ENCODE results near the gene CACNA1B. TPM values are rescaled to one million over a fixed set of nuclear protein-coding genes. Genes with fewer than 3 reads are reported as not detected.

The CACNA1B gene
- total RNA-seq, 1 donor from 2014 or later, result not detected

DNA sequence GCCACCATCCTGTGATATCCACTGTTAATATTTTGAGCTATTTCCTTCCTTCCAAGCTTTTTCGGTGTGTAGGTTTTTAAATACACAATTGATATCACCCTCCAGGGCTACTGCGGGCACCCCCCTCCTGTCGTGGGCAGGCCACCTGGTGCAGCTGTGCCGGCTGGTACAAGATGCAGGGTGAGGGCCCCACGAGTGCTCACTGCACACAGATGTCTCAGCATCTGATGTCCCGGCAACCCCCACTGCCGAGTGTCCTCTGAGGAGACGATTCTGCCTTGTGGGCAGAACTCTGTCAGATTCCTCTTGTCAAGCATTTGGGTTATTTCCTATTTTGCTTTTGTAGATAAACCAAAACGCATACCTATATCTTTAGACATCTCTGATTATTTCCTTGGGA lies 25.1 kb downstream of the CACNA1B start:
- Histone ChIP-seq H3K4me3 (ENCODE audit: low read depth, low read length) (no peak overlapping the region), H3K27me3 (ENCODE audit: control insufficient read depth, insufficient read depth, low read length) (no peaks in the 10 kb centered on the region), H3K36me3 (ENCODE audit: control insufficient read depth, insufficient read depth, low read length) (no peaks in the 10 kb centered on the region)
- no peak for DNase-seq (ENCODE audit: low read depth)
- TF ChIP-seq, protein P1, sequence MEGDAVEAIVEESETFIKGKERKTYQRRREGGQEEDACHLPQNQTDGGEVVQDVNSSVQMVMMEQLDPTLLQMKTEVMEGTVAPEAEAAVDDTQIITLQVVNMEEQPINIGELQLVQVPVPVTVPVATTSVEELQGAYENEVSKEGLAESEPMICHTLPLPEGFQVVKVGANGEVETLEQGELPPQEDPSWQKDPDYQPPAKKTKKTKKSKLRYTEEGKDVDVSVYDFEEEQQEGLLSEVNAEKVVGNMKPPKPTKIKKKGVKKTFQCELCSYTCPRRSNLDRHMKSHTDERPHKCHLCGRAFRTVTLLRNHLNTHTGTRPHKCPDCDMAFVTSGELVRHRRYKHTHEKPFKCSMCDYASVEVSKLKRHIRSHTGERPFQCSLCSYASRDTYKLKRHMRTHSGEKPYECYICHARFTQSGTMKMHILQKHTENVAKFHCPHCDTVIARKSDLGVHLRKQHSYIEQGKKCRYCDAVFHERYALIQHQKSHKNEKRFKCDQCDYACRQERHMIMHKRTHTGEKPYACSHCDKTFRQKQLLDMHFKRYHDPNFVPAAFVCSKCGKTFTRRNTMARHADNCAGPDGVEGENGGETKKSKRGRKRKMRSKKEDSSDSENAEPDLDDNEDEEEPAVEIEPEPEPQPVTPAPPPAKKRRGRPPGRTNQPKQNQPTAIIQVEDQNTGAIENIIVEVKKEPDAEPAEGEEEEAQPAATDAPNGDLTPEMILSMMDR (IDR thresholded peaks at IDR 0.05; ENCODE audit: insufficient read depth, low read length, severe bottlenecking), result no peak
- FAIRE-seq, result no peak

DNA sequence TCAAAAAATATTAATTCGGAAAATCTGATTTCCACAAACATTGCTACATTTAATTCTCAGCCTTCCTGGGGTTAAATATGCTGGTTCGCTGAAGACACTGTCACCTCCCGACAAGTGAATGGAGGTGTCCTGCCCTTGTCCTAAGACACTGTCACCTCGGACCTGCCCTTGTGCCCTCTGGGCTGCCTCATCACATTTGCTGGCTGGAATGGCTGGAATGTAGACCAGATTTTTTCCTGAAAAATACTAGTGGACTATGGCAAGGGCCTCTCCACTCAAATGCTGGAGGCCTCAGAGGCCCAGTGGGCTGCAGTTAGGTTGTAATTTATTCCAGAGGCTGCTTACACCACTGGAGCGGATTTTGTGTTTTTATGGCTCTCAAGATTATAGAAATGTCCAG lies 28.2 kb downstream of the CACNA1B start:
- no peaks in the 10 kb centered on the region for H3K27me3 ChIP-seq (ENCODE audit: control insufficient read depth, insufficient read depth, low read length)
- no peaks in the 10 kb centered on the region for H3K36me3 ChIP-seq (ENCODE audit: control insufficient read depth, insufficient read depth, low read length)
- FAIRE-seq (no peak), DNase-seq (ENCODE audit: low read depth) (no peak)
- H3K4me3 ChIP-seq (ENCODE audit: low read depth, low read length), result no peak overlapping the region
- TF ChIP-seq, protein P1 (IDR thresholded peaks at IDR 0.05; ENCODE audit: insufficient read depth, low read length, severe bottlenecking), result no peak

DNA sequence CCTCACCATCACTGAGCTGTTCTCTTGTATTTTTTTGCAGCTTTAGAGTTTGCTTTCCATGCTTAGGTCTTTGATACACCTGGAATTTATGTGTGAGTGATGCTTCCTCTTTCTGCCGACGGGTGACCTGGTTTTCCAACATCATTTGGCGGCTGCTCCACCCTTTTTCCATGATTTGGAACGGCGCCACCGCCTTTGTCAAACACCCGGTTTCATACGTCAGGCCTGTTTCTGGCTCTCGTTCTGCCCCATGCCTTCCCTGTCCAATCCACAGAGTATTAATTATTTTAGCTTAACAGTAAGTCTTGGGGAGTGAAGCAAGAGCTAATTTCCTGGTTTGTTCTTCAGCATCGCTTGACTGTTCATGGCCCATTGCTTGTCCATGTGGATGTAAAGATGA lies 30.2 kb downstream of the CACNA1B start:
- FAIRE-seq (no peak), DNase-seq (ENCODE audit: low read depth) (no peak)
- TF ChIP-seq, protein P1 (IDR thresholded peaks at IDR 0.05; ENCODE audit: insufficient read depth, low read length, severe bottlenecking), result no peak
- H3K27me3 ChIP-seq (ENCODE audit: control insufficient read depth, insufficient read depth, low read length), result no peaks in the 10 kb centered on the region
- H3K4me3 ChIP-seq (ENCODE audit: low read depth, low read length), result no peak overlapping the region
- H3K36me3 ChIP-seq (ENCODE audit: control insufficient read depth, insufficient read depth, low read length), result no peaks in the 10 kb centered on the region

DNA sequence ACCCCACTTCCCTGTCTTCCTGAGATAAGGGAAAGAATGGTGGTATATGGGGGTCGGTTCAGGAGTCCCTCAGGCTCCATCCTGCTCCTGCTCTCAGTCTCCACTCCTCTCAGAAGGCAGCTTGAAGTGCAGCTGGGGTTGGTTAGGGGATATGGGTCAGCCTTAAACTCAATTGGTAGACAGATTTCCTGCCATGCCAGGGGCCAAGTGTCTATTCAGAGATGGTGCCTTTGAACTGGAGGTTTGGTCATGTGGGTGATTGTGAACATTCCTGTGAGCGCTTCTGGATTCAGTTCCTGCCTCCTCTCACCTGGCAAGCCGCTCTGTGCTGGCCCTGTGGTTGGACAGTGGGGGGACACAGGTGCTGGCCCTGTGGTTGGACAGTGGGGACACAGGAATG lies 35.1 kb downstream of the CACNA1B start:
- FAIRE-seq (no peak), DNase-seq (ENCODE audit: low read depth) (no peak)
- H3K27me3 ChIP-seq (ENCODE audit: control insufficient read depth, insufficient read depth, low read length), result no peaks in the 10 kb centered on the region
- no peaks in the 10 kb centered on the region for H3K36me3 ChIP-seq (ENCODE audit: control insufficient read depth, insufficient read depth, low read length)
- no peak overlapping the region for H3K4me3 ChIP-seq (ENCODE audit: low read depth, low read length)
- TF ChIP-seq, protein P1 (IDR thresholded peaks at IDR 0.05; ENCODE audit: insufficient read depth, low read length, severe bottlenecking), result no peak

DNA sequence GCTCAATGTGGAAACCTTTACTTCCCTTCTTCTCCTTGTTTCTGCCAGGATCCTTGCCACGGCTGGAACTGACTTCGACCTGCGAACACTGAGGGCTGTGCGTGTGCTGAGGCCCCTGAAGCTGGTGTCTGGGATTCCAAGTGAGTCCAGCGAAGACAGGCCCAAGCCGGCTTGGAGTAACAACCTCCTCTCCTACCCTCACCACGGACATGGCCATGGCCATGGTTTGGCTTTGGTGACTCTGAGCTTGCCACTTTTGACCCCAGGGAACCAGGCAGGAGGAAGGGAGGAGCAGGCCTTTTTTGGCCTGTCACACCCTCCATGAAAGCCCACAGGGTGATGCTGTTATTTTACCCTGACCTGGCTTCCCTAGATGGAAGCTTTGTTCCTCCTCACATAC lies 35.5 kb downstream of the CACNA1B start:
- DNase-seq (ENCODE audit: low read depth) (no peak), FAIRE-seq (no peak)
- Histone ChIP-seq H3K27me3 (ENCODE audit: control insufficient read depth, insufficient read depth, low read length) (no peaks in the 10 kb centered on the region), H3K36me3 (ENCODE audit: control insufficient read depth, insufficient read depth, low read length) (no peaks in the 10 kb centered on the region), H3K4me3 (ENCODE audit: low read depth, low read length) (no peak overlapping the region)
- TF ChIP-seq, protein P1 (IDR thresholded peaks at IDR 0.05; ENCODE audit: insufficient read depth, low read length, severe bottlenecking), result no peak

All from bronchial epithelial cell (primary cell).